K562 treated with DMSO at 1 percent for 4 hours (cell line): ENCODE data around the gene SURF2. TPM values are rescaled to one million over a fixed set of nuclear protein-coding genes. Genes with fewer than 3 reads are reported as not detected.

Experiments
- total RNA-seq: library from RNA; unstranded; fragments of 300-600 nt; gene quantifications from 2 replicates; pipeline ENCODE4 v1.2.3, GENCODE V29; 2022; ENCODE audit not compliant: insufficient read depth

The SURF2 gene
- total RNA-seq = 45.7 and 49.1 TPM in 2 replicates

GRCh38 chr9:133356391-133357091 lies at the start of gene SURF2, which contains the start of gene SURF1:
TSS of gene SURF2 (plus strand) at chr9:133356550. CDS start at chr9:133356593, 43 bp downstream.
TSS of gene SURF1 (minus strand) at chr9:133356487. CDS start at chr9:133356453, 34 bp downstream.

GRCh38 chr9:133335924-133336811 lies 20.2 kb upstream of the SURF2 start, which contains the start of gene SURF6:
TSS of gene SURF6 (minus strand) at chr9:133336188. CDS start at chr9:133336132, 56 bp downstream.

DNA sequence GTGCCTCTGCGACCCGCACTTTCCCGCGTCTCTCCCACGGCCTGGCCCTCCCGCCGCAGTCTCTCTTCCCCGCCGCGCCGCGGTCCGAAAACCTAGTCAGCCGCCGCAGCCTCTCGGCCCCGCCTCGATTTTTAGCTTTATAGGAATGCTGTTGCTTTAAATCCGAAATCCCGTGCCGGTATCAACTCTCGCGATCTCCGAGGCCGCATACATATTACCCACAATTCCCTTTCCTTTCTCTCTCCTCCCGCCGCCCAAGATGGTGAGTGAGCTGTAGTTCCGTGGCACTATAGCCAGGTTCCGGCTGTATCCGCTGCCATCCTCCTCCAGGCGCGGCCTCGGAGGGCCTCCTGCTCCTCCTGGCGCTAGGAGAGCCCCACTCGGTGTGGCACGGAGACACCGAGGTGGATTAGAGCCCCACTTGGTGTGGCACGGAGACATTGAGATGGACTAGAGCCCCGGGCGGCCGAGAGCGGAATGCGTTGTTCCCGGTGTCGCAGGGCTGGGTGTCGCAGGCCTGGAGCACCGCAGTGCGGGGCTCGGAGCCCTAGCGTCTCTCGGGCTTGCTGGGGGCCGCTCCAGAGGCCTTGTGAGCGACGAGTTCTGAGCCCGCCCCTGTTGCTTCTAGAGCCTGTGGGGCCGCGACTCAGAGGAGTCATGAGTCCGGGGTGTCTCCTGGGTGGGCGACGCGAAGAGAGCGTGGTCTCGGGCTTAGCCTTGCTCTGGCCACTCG lies 8.2 kb upstream of the SURF2 start, which contains the start of the genes MED22 and RPL7A:
MED22 (minus strand) TSS at position 147 of the 733 bp plus-strand sequence. CDS start 1,469 bp downstream, outside the sequence.
RPL7A (plus strand) TSS at position 234 of the 733 bp plus-strand sequence; CDS start at position 260, 26 bp downstream.

GRCh38 chr9:133375724-133376654 lies 19.6 kb downstream of the SURF2 start, which contains the start of the genes STKLD1 and SURF4:
TSS of gene STKLD1 (plus strand) at chr9:133376366. CDS start at chr9:133376474, 108 bp downstream.
TSS of gene SURF4 (minus strand) at chr9:133376060. CDS start at chr9:133375969, 91 bp downstream.

Other genes starting within 250 kb of the SURF2 start
- 23.3 and 30.9 TPM in 2 replicates for gene RALGDS, start 235.3 kb upstream of the SURF2 start, total RNA-seq
- 20.5 and 26.7 TPM in 2 replicates for gene GBGT1, start 192.6 kb upstream of the SURF2 start, total RNA-seq
- gene OBP2B, start 147.3 kb upstream of the SURF2 start, total RNA-seq = not detected in 2 replicates
- 7.3 and 10.5 TPM in 2 replicates for gene ABO, start 81.3 kb upstream of the SURF2 start, total RNA-seq
- 14.3 and 14.4 TPM in 2 replicates for gene SURF6, start 20.4 kb upstream of the SURF2 start, total RNA-seq
- gene MED22, start 8.4 kb upstream of the SURF2 start, total RNA-seq = 13.5 and 17.6 TPM in 2 replicates
- gene RPL7A, start 8.3 kb upstream of the SURF2 start, total RNA-seq = 6,168 and 6,240 TPM in 2 replicates
- 33.0 and 52.8 TPM in 2 replicates for gene SURF1, start 63 bp upstream of the SURF2 start, total RNA-seq
- gene SURF4, start 19.5 kb downstream of the SURF2 start, total RNA-seq = 187 and 219 TPM in 2 replicates
- gene STKLD1, start 19.8 kb downstream of the SURF2 start, total RNA-seq = 1.4 TPM in 1 of 2 replicates, not detected in the other
- gene REXO4, start 61.5 kb downstream of the SURF2 start, total RNA-seq = 22.5 and 25.7 TPM in 2 replicates
- gene ADAMTS13, start 65.8 kb downstream of the SURF2 start, total RNA-seq = 0.27 and 0.28 TPM in 2 replicates
- gene CACFD1, start 103.4 kb downstream of the SURF2 start, total RNA-seq = 6.7 and 7.5 TPM in 2 replicates
- not detected in 2 replicates for gene SLC2A6, start 122.5 kb downstream of the SURF2 start, total RNA-seq
- not detected in 2 replicates for gene MYMK, start 168.4 kb downstream of the SURF2 start, total RNA-seq
- not detected in 2 replicates for gene ADAMTSL2, start 178.2 kb downstream of the SURF2 start, total RNA-seq